ENCODE data around the gene GRM5.
A peak's percentile ranks its signal among the peaks of the same experiment; 100 is the strongest.

GRM5 gene

DNA sequence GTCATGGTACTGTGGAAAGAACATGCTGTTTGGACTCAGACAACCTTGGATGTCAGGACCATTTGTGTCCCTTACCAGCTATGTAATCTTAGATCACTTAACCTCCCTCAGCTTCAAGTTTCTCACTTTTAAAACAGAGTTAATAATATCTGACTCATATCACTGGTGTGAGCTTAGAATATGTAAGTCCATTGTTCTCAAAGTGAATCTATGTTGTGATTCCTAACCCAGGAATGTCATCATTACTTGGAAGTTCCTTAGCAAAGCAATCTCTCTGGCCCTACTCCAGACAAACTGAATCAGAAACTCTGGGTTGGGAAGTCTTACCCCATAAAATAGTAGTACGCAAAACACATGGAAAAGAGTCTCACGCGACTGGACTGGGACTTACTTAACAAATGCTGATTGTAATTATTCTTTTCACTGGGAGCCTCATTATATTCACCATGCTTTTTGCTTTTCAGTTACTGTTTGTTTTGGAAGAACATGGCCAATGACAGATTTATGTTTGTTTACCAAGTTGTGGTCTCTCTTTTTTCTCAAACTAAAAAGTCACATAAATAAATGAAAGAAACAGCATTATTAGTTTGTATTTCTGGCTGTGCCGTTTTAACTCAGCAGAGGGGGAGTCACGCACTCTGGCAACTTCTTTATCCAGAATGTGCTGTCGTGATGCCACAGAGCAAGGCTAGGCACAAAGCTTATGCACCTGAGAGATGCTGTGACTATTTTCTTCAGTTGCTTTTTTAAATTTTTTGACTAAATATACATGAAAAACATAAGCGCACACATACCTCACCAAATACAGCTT is 510.6 kb downstream of the GRM5 start:
- DNase-seq (ENCODE audit: insufficient read length) (no peak), FAIRE-seq (no peak)
- TF ChIP-seq POLR2AphosphoS5 (IDR thresholded peaks at IDR 0.05; ENCODE audit: low read depth, low read length) (no peak), TAF1 (IDR thresholded peaks at IDR 0.05; ENCODE audit: borderline replicate concordance, low read depth, low read length) (no peak), POLR2A (IDR thresholded peaks at IDR 0.05; ENCODE audit: low read depth, low read length) (no peak)

DNA sequence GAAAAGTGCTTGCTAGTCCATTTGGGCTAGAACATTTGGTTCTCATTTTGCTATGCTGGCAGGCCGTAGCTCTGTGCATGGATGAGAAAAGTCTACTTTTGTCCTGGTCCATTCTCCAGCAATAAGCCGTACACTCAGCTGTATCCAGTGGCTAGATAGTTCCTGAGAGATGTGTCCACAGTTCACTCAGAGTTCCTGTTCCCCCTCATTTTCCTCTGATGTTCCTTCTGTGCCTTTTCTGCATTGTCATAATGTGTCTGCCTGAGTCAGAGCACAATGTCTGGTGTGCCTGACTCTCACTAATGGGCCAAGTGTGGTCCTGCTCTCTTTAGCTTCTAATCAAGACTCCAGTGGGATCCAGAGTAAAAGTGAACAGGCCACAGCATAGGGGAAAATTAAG is 512.6 kb downstream of the GRM5 start:
- no peak for TF ChIP-seq POLR2AphosphoS5 (IDR thresholded peaks at IDR 0.05; ENCODE audit: low read depth, low read length)
- no peak for TF ChIP-seq POLR2A (IDR thresholded peaks at IDR 0.05; ENCODE audit: low read depth, low read length)
- TF ChIP-seq TAF1 (IDR thresholded peaks at IDR 0.05; ENCODE audit: borderline replicate concordance, low read depth, low read length): no peak
- DNase-seq (ENCODE audit: insufficient read length): no peak
- FAIRE-seq: no peak

DNA sequence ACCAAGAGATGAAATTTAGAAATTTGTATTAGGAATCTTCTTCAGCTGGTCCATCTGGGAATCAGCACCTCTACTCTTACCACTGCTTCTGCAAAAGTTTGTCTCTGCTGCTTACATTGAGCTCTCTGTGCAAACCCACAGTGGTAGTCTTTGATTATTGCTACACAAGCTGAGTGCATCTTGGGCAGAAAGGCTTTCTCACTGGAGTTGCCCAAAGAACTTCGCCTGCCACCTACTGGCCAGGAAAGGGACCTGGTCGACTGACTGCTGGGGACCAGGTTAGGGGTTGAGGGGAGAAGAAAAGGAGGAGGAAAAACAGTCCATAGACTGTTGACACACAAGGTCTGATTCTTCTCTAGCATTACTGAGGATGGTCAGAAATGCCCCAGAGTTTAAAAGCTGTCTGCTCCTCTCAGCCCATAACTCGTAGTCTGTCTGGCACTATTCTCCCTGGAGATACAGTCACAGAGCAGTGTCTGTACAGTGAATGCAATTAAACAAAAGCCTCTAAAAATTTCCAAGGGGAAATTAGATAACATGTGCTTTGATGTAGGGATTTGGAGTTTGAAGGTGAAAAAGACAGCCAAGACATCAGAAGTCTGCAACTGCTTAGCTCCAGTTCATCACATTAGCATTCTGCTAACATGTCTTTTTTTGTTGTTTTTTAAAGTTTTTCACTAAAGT is 513.3 kb downstream of the GRM5 start:
- peak; percentile 1 for DNase-seq (ENCODE audit: insufficient read length)
- TF ChIP-seq POLR2A (IDR thresholded peaks at IDR 0.05; ENCODE audit: low read depth, low read length): no peak
- no peak for TF ChIP-seq TAF1 (IDR thresholded peaks at IDR 0.05; ENCODE audit: borderline replicate concordance, low read depth, low read length)
- no peak for TF ChIP-seq POLR2AphosphoS5 (IDR thresholded peaks at IDR 0.05; ENCODE audit: low read depth, low read length)
- peak; percentile 65 for FAIRE-seq

DNA sequence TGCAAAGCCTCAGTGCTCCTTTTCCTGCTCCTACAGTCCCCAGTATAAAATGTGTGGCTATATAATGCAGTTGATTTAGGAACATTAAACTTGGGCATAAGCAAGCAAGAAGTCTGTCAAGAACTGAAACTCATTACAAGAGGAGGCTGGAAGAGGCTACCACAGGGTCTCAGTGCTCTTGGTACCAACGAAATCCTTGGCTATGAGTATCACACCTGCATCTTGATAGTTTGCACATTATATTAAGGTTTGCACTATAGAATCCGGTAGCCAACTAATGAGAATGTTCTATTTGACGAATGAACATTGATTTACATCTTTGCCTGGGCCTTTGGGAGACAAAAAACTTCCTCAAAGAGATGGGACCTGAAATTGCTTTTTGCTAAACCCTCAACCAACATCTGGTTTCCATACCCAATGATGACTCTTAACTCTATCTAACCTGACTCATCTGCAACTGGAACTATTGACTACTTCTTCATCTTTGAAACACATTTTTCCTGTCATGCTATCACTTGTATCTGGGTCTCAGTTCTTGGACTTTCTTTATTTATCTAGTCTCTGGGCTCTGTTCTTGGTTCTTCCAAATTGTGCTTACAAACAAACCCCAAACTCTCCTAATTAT is 521.0 kb downstream of the GRM5 start:
- no peak for FAIRE-seq
- TF ChIP-seq TAF1 (IDR thresholded peaks at IDR 0.05; ENCODE audit: borderline replicate concordance, low read depth, low read length) (no peak), POLR2AphosphoS5 (IDR thresholded peaks at IDR 0.05; ENCODE audit: low read depth, low read length) (no peak), POLR2A (IDR thresholded peaks at IDR 0.05; ENCODE audit: low read depth, low read length) (no peak)
- no peak for DNase-seq (ENCODE audit: insufficient read length)

DNA sequence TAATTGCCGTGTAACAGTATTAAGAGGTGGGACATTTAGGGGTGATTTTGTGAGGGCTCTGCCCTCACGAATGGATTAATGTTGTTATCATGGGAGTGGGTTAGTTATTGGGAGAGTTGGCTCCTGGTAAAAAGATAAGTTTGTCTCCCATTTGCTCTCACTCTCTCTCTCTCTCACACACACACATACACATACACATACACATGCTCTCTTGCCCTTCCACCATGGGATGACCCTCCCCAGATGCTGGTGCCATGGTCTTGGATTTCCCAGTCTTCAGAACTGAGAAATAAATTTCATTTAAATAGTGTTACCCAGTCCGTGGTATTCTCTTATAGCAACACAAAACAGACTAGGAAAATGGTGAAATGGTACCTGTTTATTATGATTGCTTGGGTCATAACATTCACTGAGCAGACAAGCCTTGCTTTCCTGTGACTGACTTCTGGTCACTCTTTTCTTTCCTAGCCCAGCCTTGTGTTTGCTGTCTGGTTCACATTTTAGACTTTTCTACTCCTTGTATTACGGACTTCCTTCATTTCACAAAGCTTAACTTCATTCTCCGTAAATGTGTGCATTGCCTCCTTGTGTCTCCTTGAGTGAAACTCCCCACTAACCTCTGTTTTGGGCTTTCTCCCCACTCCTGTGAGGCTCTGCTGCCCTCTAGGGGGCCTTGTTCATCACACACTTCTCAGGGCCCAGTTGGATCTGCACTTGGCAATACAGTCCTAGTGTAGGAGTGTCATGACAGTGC is 521.7 kb downstream of the GRM5 start:
- TF ChIP-seq POLR2AphosphoS5 (IDR thresholded peaks at IDR 0.05; ENCODE audit: low read depth, low read length): no peak
- no peak for TF ChIP-seq POLR2A (IDR thresholded peaks at IDR 0.05; ENCODE audit: low read depth, low read length)
- TF ChIP-seq TAF1 (IDR thresholded peaks at IDR 0.05; ENCODE audit: borderline replicate concordance, low read depth, low read length): no peak
- DNase-seq (ENCODE audit: insufficient read length) (peak; percentile 12), FAIRE-seq (peak; percentile 98)

DNA sequence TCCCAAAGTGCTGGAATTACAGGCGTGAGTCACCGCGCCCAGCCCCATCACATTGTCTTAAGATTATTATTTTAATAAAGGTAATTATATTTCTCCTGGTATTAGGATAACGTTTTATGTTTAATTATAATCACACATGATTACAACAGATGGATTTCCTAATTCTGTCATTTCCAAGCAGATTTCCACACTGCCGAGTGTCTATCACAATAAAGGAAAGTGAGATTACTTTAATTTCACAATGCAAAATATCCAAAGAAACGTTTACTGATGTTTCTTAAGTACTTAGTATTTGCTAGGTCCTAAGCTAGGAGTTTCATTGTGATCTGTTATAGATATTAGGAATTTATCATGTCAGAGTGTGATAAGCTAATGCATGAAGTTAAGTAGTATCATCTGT is 524.8 kb downstream of the GRM5 start:
- DNase-seq (ENCODE audit: insufficient read length) (no peak), FAIRE-seq (no peak)
- no peak for TF ChIP-seq POLR2AphosphoS5 (IDR thresholded peaks at IDR 0.05; ENCODE audit: low read depth, low read length)
- no peak for TF ChIP-seq POLR2A (IDR thresholded peaks at IDR 0.05; ENCODE audit: low read depth, low read length)
- TF ChIP-seq TAF1 (IDR thresholded peaks at IDR 0.05; ENCODE audit: borderline replicate concordance, low read depth, low read length): no peak

DNA sequence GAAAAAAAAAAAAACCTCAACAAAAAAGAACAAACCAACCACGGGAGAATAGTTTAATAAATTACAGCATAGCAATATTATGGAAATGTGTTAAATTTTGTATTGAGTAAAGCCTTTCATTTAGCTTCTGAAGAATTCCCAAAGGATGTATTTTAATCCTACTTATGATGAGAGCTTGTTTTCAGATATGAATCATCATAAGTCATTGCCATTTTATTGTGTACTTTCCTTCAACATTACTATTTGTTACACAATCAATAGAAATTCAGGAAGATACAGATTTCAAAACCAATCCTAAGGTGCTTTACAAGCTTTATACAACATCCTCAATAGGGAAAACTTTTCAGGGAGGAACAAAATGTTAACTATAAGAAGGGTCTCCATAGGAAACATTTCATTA is 527.7 kb downstream of the GRM5 start:
- TF ChIP-seq POLR2AphosphoS5 (IDR thresholded peaks at IDR 0.05; ENCODE audit: low read depth, low read length): no peak
- FAIRE-seq (no peak), DNase-seq (ENCODE audit: insufficient read length) (no peak)

DNA sequence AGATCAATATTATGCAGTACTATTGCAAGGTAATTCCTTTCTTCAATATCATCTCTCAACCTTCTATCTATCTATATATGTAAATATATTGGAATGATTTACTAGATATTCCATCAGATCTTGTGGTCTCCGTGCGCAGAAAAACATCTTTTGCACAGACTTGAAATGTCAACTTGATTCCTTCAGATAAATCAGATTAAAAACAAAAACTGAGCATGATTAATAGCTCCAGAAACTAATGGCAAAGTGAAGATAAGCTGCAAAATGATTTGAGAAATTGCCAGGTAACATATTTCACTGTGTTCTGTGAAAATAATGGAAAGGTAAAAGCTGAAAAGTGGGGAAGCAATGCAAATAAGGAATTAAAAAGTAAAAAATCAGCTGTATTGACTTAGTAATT is 528.2 kb downstream of the GRM5 start:
- no peak for FAIRE-seq
- no peak for TF ChIP-seq POLR2A (IDR thresholded peaks at IDR 0.05; ENCODE audit: low read depth, low read length)
- no peak for TF ChIP-seq TAF1 (IDR thresholded peaks at IDR 0.05; ENCODE audit: borderline replicate concordance, low read depth, low read length)
- TF ChIP-seq POLR2AphosphoS5 (IDR thresholded peaks at IDR 0.05; ENCODE audit: low read depth, low read length): no peak
- DNase-seq (ENCODE audit: insufficient read length): no peak

DNA sequence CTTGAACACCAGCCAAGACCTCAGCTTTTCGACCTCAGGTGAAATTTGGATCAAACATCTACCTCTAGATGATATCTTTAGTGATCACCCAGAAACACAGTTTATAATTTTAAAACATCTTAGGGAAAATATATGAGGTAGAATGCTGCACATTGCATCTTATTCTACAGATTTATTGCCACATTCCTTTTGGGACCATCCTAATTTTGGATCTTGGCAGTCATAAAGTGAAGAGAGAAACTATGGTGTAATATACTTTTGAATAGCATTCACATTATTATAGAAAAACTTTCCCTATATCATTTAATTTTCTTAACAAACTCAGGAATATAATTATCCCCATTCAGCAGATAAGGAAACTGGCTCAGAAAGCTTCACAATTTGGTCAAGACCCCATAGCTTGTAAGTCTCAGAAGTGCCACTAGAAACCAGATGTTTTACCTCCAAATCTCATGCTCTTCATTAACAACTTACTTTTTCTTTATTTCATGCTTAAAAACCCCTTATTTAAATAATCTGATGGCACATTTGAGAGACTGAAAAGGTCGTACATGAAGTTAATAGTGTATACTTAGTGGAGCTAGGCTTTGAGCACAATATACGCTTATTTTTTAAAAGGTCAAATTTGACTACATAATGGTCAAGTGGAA is 529.0 kb downstream of the GRM5 start:
- DNase-seq (ENCODE audit: insufficient read length): no peak
- TF ChIP-seq POLR2A (IDR thresholded peaks at IDR 0.05; ENCODE audit: low read depth, low read length) (no peak), POLR2AphosphoS5 (IDR thresholded peaks at IDR 0.05; ENCODE audit: low read depth, low read length) (no peak), TAF1 (IDR thresholded peaks at IDR 0.05; ENCODE audit: borderline replicate concordance, low read depth, low read length) (no peak)
- no peak for FAIRE-seq

DNA sequence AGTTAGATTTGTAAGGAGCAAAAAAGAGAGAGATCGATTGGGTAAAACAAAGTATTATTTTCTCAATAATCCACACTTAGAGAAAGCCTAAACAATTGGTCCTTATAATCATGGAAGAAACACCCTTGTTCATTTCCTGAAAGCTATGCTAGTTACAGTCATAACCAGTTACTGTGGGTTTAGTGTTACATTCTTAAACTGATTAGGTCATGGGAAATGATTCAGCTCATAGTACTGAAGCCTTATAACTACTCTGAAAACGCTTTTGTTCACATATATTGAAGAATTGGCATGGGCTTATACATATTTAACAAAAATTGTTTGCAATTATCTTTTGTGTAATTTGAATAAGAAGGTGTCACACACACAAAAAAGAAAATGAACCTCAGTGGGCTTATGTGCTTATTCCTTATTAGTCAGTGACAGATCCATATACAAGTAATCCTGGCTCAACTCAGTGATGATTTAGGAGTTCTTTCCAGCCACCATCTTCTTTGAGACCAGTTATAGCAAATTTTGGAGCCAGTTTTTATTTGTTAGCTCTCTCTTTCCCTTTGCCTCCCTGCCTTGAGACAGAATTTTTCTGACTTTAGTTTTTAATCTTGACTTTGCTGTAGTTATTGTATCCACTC is 529.8 kb downstream of the GRM5 start:
- no peak for TF ChIP-seq TAF1 (IDR thresholded peaks at IDR 0.05; ENCODE audit: borderline replicate concordance, low read depth, low read length)
- no peak for TF ChIP-seq POLR2AphosphoS5 (IDR thresholded peaks at IDR 0.05; ENCODE audit: low read depth, low read length)
- no peak for TF ChIP-seq POLR2A (IDR thresholded peaks at IDR 0.05; ENCODE audit: low read depth, low read length)
- FAIRE-seq (peak; percentile 72), DNase-seq (ENCODE audit: insufficient read length) (no peak)
